KMS-11 (cell line): ENCODE data around the gene ZNF618.

Source experiments
- H2AFZ ChIP-seq: fragments of 200-600 bp; sonication (generic); 2 replicates; pipeline ENCODE4 v1.6.1; 2016; ENCODE audit warnings: antibody characterized with exemption, mixed run types, low read depth
- H3K27ac ChIP-seq: fragments of 200-600 bp; sonication (generic); 2 replicates; pipeline ENCODE4 v1.6.1; 2016; ENCODE audit warnings: mild to moderate bottlenecking, mixed run types
- H3K27me3 ChIP-seq: fragments of 200-600 bp; sonication (generic); 2 replicates; pipeline ENCODE4 v1.6.1; 2017; ENCODE audit warnings: mild to moderate bottlenecking, low read depth, mixed run types, moderate library complexity; ENCODE audit not compliant: insufficient read depth
- H3K36me3 ChIP-seq: fragments of 200-600 bp; sonication (generic); 2 replicates; pipeline ENCODE4 v1.6.1; 2017; ENCODE audit warnings: mild to moderate bottlenecking, mixed run types; ENCODE audit not compliant: insufficient read depth
- H3K4me1 ChIP-seq: fragments of 200-600 bp; sonication (generic); 2 replicates; pipeline ENCODE4 v1.6.1; 2016; ENCODE audit warnings: mild to moderate bottlenecking, low read depth, mixed run types; ENCODE audit not compliant: poor library complexity, severe bottlenecking
- H3K4me2 ChIP-seq: fragments of 200-600 bp; sonication (generic); 2 replicates; pipeline ENCODE4 v1.7.0; 2016; ENCODE audit warnings: mild to moderate bottlenecking, mixed run types
- H3K4me3 ChIP-seq: fragments of 200-600 bp; sonication (generic); IDR thresholded peaks from 2 replicates; pipeline ENCODE4 v1.6.1; 2017; ENCODE audit warnings: low read depth, low read length, mixed read lengths; ENCODE audit not compliant: insufficient read depth
- H3K79me2 ChIP-seq: fragments of 200-600 bp; sonication (generic); 2 replicates; pipeline ENCODE4 v1.6.1; 2016; ENCODE audit warnings: low read depth, mixed run types; ENCODE audit not compliant: insufficient read depth
- H3K9ac ChIP-seq: fragments of 200-600 bp; sonication (generic); 2 replicates; pipeline ENCODE4 v1.6.1; 2016; ENCODE audit warnings: mild to moderate bottlenecking, mixed run types
- H4K20me1 ChIP-seq: fragments of 200-600 bp; sonication (generic); 2 replicates; pipeline ENCODE4 v1.6.1; 2016; ENCODE audit warnings: mild to moderate bottlenecking, mixed run types; ENCODE audit not compliant: insufficient read depth
- TF ChIP-seq, protein P1 (sequence below): fragments of 200-600 bp; sonication (generic); conservative IDR thresholded peaks from 2 replicates; pipeline ENCODE4 v1.6.1; 2017; ENCODE audit warnings: low read depth, mild to moderate bottlenecking, antibody characterized with exemption, low read length, moderate library complexity, mixed read lengths

The ZNF618 gene

DNA sequence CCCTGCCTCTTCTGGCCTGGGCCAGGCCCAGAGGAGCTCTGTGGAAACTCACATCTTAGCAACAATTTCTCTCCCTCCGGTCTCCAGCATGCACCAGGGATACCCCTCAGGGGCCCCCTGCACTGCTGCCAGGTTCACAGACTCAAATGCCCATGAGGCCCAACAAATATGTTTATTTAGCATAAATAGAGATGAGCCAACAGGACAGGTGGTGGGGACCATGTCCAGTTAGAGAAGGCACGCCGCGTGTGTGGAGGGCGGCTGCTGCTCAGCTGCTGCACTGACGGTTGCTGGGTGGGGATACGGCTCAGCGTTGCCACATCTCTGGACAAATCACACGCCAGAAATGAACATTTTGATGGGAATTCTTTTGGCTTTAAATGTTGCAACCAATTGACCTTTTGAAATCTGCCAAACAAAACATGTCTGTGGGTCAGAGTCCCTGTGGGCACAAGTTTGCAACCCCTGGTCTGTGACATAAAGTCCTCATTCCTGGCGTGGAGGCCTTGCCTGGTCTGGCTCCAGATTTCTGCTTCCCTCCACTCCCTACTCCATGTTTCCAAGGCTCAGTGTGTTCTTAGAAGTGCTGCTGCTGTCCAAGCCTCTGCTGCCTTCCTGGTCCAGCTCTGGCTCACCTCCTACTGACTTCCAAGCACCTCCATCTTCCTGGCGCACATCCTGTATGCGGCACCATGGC, 113.1 kb downstream of the ZNF618 start:
- Histone ChIP-seq H3K79me2 (no peaks in the 10 kb centered on the region), H4K20me1 (no peaks in the 10 kb centered on the region), H2AFZ (no peak overlapping the region), H3K4me3 (no peak overlapping the region), H3K4me2 (no peak overlapping the region), H3K27me3 (no peaks in the 10 kb centered on the region), H3K4me1 (no peaks in the 10 kb centered on the region), H3K27ac (no peak overlapping the region), H3K9ac (no peak overlapping the region), H3K36me3 (no peaks in the 10 kb centered on the region)
- TF ChIP-seq, protein P1, sequence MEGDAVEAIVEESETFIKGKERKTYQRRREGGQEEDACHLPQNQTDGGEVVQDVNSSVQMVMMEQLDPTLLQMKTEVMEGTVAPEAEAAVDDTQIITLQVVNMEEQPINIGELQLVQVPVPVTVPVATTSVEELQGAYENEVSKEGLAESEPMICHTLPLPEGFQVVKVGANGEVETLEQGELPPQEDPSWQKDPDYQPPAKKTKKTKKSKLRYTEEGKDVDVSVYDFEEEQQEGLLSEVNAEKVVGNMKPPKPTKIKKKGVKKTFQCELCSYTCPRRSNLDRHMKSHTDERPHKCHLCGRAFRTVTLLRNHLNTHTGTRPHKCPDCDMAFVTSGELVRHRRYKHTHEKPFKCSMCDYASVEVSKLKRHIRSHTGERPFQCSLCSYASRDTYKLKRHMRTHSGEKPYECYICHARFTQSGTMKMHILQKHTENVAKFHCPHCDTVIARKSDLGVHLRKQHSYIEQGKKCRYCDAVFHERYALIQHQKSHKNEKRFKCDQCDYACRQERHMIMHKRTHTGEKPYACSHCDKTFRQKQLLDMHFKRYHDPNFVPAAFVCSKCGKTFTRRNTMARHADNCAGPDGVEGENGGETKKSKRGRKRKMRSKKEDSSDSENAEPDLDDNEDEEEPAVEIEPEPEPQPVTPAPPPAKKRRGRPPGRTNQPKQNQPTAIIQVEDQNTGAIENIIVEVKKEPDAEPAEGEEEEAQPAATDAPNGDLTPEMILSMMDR: no peak

DNA sequence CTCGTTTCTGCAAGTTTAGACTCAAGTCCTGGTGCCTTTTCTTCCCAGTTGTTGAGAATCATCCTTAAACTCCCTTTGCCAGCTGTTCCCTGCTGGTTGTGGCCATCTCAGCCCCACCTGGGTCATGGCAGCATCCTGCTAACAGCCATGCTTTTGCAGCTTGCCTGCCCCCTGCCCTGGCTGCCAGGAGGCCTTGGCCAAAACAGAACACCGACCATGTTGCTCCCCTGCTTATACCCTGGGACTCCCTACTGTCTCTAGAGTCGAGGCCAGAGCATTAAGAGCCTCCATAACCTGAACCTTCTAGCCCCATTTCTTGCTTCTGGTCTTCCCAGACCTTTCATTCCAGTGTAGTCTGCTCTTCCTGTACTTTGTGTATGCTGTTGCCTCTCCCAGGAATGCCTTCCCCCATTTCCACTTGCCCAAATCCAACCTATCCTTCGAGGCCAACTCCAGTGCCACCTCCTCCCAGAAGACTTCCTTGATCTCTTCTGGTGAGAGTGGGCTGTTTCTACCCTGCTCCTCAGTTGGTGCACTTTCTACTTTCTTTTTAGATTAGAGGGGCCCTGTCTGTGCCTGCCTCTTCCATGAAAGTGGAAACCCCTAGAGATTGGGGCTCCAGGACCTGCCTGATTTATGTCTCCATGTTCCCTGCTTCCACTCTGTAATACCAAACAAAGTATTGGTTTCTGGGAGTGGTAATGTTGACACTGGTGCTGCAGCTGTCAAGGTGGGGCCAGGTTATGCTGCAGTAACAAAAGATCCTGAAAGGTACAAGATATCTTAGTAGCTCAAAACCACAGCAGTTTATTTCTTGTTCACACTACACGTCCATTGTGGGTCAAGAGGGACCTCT, 113.8 kb downstream of the ZNF618 start:
- H2AFZ ChIP-seq: no peak overlapping the region
- no peaks in the 10 kb centered on the region for H3K36me3 ChIP-seq

GRCh38 chr9:113990570-113990907, 114.4 kb downstream of the ZNF618 start:
- no peaks in the 10 kb centered on the region for H3K36me3 ChIP-seq
- H3K9ac ChIP-seq: no peak overlapping the region
- no peak overlapping the region for H3K27ac ChIP-seq
- H3K4me1 ChIP-seq: no peaks in the 10 kb centered on the region
- no peaks in the 10 kb centered on the region for H3K79me2 ChIP-seq
- no peak overlapping the region for H3K4me2 ChIP-seq
- H2AFZ ChIP-seq: no peak overlapping the region
- H3K4me3 ChIP-seq: no peak overlapping the region
- H3K27me3 ChIP-seq: no peaks in the 10 kb centered on the region
- TF ChIP-seq, protein P1: no peak
- no peaks in the 10 kb centered on the region for H4K20me1 ChIP-seq

More for the DNA sequence above, 113.8 kb downstream of the ZNF618 start:
- Histone ChIP-seq H3K4me2 (no peak overlapping the region), H3K27me3 (no peaks in the 10 kb centered on the region), H3K4me3 (no peak overlapping the region), H3K27ac (no peak overlapping the region), H4K20me1 (no peaks in the 10 kb centered on the region), H3K9ac (no peak overlapping the region), H3K79me2 (no peaks in the 10 kb centered on the region), H3K4me1 (no peaks in the 10 kb centered on the region)
- TF ChIP-seq, protein P1: no peak

GRCh38 chr9:113990975-113991471, 114.9 kb downstream of the ZNF618 start:
- Histone ChIP-seq H3K79me2 (no peaks in the 10 kb centered on the region), H3K27me3 (no peaks in the 10 kb centered on the region), H2AFZ (no peak overlapping the region), H3K4me1 (no peaks in the 10 kb centered on the region), H3K4me2 (no peak overlapping the region), H3K9ac (no peak overlapping the region), H4K20me1 (no peaks in the 10 kb centered on the region), H3K27ac (no peak overlapping the region), H3K36me3 (no peaks in the 10 kb centered on the region), H3K4me3 (no peak overlapping the region)
- TF ChIP-seq, protein P1: no peak
